Naive thymus-derived CD4-positive, alpha-beta T cell (primary cell): ENCODE measurements around the gene AP1S2. TPM values are rescaled to one million over a fixed set of nuclear protein-coding genes. Genes with fewer than 3 reads are reported as not detected.
"Not testable (repeated sequence)": the region's sequence is repeated elsewhere in the genome, so short reads cannot be mapped to it uniquely, and the experiment has no call there.

Source experiments
- ATAC-seq: fragments of 150-1000 bp; cut with Tn5 transposase; 2 replicates; pipeline ENCODE4 v1.10.0; 2021; ENCODE audit warnings: mild to moderate bottlenecking, moderate library complexity
- CTCF ChIA-PET: fragments of 350-600 bp; sonication (Branson Sonifier 250); formaldehyde crosslinking; loops from one replicate; lab custom pipeline; 2021; ENCODE audit warnings: antibody characterized with exemption; lab: Charles Lee
- POLR2A ChIA-PET: fragments of 350-600 bp; sonication (Branson Sonifier 250); formaldehyde crosslinking; loops from one replicate; lab custom pipeline; 2021; ENCODE audit warnings: antibody characterized with exemption, inconsistent platforms; lab: Charles Lee
- DNase-seq, 9 donors: peaks; one replicate each; pipeline versions ENCODE4 v3.0.0 to v3.0.0-alpha.2; 2020 to 2022; ENCODE audit warnings: mixed read lengths in 1 of 9
- H3K27ac ChIP-seq: one replicate; pipeline ENCODE4 v1.7.0; 2013; ENCODE audit warnings: mild to moderate bottlenecking, low read depth, low read length, moderate library complexity
- H3K27me3 ChIP-seq, 2 donors: one replicate each; pipeline ENCODE4 v1.7.0; 2013; ENCODE audit warnings: low read length in 2 of 2, mild to moderate bottlenecking in 2 of 2, moderate library complexity in 2 of 2; ENCODE audit not compliant: control insufficient read depth in 2 of 2, insufficient read depth in 2 of 2
- H3K36me3 ChIP-seq, 3 experiments: 1 replicate in 2 of 3; 2 replicates in 1 of 3; pipeline ENCODE4 v1.7.0; 2013; ENCODE audit warnings: low read length in 3 of 3, mild to moderate bottlenecking in 3 of 3, moderate library complexity in 1 of 3; ENCODE audit not compliant: insufficient read depth in 3 of 3, control insufficient read depth in 2 of 3
- H3K4me1 ChIP-seq, 2 donors: one replicate each; pipeline ENCODE4 v1.7.0; 2013; ENCODE audit warnings: low read length in 2 of 2, mild to moderate bottlenecking in 2 of 2, moderate library complexity in 1 of 2; ENCODE audit not compliant: control insufficient read depth in 2 of 2, insufficient read depth in 2 of 2
- H3K4me3 ChIP-seq: 2 replicates; pipeline ENCODE4 v1.7.0; 2013; ENCODE audit warnings: mild to moderate bottlenecking, low read length
- H3K9me3 ChIP-seq, 3 experiments: 1 replicate in 2 of 3; 2 replicates in 1 of 3; pipeline ENCODE4 v1.7.0; 2013; ENCODE audit warnings: low read length in 3 of 3; ENCODE audit not compliant: control insufficient read depth in 2 of 3
- H3K27ac Mint-ChIP-seq, 9 donors: one replicate each; pipeline ENCODE4 v1.8.0; 2020 to 2022; ENCODE audit warnings: mixed read lengths in 9 of 9, mild to moderate bottlenecking in 8 of 9, moderate library complexity in 5 of 9, inconsistent platforms in 2 of 9
- H3K27me3 Mint-ChIP-seq, 5 donors: one replicate each; pipeline ENCODE4 v1.8.0; 2021 to 2022; ENCODE audit warnings: mixed read lengths in 5 of 5, mild to moderate bottlenecking in 1 of 5
- H3K36me3 Mint-ChIP-seq, 5 donors: one replicate each; pipeline ENCODE4 v1.8.0; 2020 to 2022; ENCODE audit warnings: mixed read lengths in 5 of 5, mild to moderate bottlenecking in 3 of 5, inconsistent platforms in 1 of 5
- H3K4me1 Mint-ChIP-seq, 7 donors: one replicate each; pipeline ENCODE4 v1.8.0; 2020 to 2022; ENCODE audit warnings: mixed read lengths in 7 of 7, mild to moderate bottlenecking in 3 of 7, inconsistent platforms in 1 of 7
- H3K4me3 Mint-ChIP-seq, 10 donors: one replicate each; pipeline ENCODE4 v1.8.0; 2020 to 2022; ENCODE audit warnings: mild to moderate bottlenecking in 10 of 10, mixed read lengths in 10 of 10, moderate library complexity in 6 of 10, inconsistent platforms in 2 of 10
- H3K9me3 Mint-ChIP-seq, 11 donors: one replicate each; pipeline ENCODE4 v1.8.0; 2020 to 2022; ENCODE audit warnings: mixed read lengths in 11 of 11, mild to moderate bottlenecking in 4 of 11, inconsistent platforms in 1 of 11, moderate library complexity in 1 of 11
- intact Hi-C, 2 donors: fragments of 100-400 bp; cut with micrococcal nuclease; formaldehyde crosslinking; loops; one replicate each; pipeline ENCODE4 v1.15.1; 2023
- polyA plus RNA-seq, 2 donors: library from polyadenylated mRNA; unstranded; fragments of 300-500 nt; fragmentation: Illumina TruSeq; gene quantifications; one replicate each; pipeline ENCODE4 v1.2.3, GENCODE V29; 2021
- total RNA-seq, 6 experiments: library from RNA in 5 of 6; stranded (reverse) in 5 of 6; gene quantifications; 1 replicate in 5 of 6; 2 replicates in 1 of 6; pipeline ENCODE4 v1.2.3 and lab custom pipeline; 2021 to 2026

The AP1S2 gene
- total and polyA plus RNA-seq, 7 experiments from 2014 or later = 21.2 to 75.8 (median 25.4) TPM

DNA sequence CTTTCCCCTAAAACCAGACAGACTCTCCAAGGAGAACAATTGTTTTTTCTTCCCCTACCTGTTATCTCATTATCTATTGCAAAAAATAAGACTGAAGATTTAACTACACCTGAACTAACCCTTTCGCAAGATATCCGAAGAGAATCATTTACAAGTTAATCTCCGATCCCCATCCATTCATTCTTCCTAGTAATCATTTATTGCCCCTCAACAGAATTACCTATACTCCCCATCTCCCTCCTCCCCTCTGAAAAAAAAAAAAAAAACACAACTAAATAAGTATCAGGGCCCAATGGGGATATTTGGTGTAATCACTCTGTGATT, 28.9 kb upstream of the AP1S2 start:
- CTCF ChIA-PET = no interaction called here
- intact Hi-C loops = no loop called here
- Mint-ChIP-seq H3K27ac (no peak overlapping the region), H3K27me3 (peaks cover 0 to 3% (median 0%) of the 10 kb centered on the region in 5 donors), H3K4me1 (peaks cover 0 to 17% (median 5%) of the 10 kb centered on the region in 7 donors), H3K4me3 (no peak overlapping the region), H3K9me3 (peaks cover 0 to 12% (median 8%) of the 10 kb centered on the region in 11 donors), H3K36me3 (peaks cover 0 to 8% (median 0%) of the 10 kb centered on the region in 5 donors)
- POLR2A ChIA-PET = no interaction called here
- H3K4me3 ChIP-seq = no peak overlapping the region
- no peaks in the 10 kb centered on the region for H3K4me1 ChIP-seq
- no peak overlapping the region for H3K27ac ChIP-seq
- no peaks in the 10 kb centered on the region for H3K9me3 ChIP-seq
- ATAC-seq (no peak), DNase-seq (no peak)
- H3K27me3 ChIP-seq = no peaks in the 10 kb centered on the region
- no peaks in the 10 kb centered on the region for H3K36me3 ChIP-seq

DNA sequence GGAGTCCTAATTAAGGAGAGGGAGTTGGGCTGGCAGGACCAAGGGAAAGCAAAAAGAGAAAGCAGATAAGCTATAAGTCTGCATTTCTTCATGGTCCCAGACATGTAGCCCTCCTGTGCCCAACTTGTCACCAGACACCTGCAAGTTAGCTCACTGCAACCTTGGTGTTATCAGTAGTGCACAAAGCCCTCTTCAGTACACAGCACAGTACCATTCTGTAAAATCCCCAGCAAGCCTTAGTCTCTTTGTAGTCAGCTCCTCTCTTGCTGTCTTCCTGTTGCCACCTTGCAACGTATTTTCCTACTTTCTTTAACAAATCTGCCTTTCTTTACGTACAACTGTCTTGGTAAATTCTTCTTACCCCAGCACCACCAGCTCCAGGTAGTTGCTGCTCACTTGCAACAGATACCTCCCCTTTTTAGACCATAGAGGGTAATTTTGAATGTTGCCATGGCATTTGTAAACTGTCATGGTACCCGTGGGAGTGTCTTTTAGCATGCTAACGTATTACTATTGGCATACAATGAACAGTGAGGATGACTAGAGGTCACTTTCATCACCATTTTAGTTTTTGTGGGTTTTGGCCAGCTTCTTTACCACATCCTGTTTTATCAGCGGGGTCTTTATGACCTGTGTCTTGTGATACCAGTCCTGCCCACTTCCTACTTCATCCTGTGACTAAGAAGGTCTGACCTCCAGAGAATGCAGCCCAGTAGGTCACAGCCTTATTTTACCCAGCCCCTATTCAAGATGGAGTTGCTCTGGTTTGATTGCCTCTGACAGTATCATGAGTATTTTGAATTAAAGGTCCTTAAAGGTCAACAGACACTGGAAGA, 28.3 kb upstream of the AP1S2 start:
- H3K27me3 ChIP-seq = no peaks in the 10 kb centered on the region
- DNase-seq (no peak), ATAC-seq (peak; percentile 75)
- H3K36me3 ChIP-seq = no peaks in the 10 kb centered on the region
- H3K4me3 ChIP-seq = no peak overlapping the region
- no peaks in the 10 kb centered on the region for H3K4me1 ChIP-seq
- H3K27ac Mint-ChIP-seq = peak overlapping the region in 1 of 9 donors; percentile 53
- H3K27me3 Mint-ChIP-seq = peaks cover 0 to 3% (median 0%) of the 10 kb centered on the region in 5 donors
- intact Hi-C loops = no loop called here
- no peaks in the 10 kb centered on the region for H3K9me3 ChIP-seq
- H3K27ac ChIP-seq = no peak overlapping the region
- ChIA-PET POLR2A (no interaction called here), CTCF (no interaction called here)
- H3K4me3 Mint-ChIP-seq = peak overlapping the region in 6 of 10 donors; percentile 6 to 60 (median 34)
- peaks cover 0 to 12% (median 8%) of the 10 kb centered on the region in 11 donors for H3K9me3 Mint-ChIP-seq
- H3K36me3 Mint-ChIP-seq = peaks cover 0 to 8% (median 0%) of the 10 kb centered on the region in 5 donors
- peaks cover 0 to 17% (median 5%) of the 10 kb centered on the region in 7 donors for H3K4me1 Mint-ChIP-seq

DNA sequence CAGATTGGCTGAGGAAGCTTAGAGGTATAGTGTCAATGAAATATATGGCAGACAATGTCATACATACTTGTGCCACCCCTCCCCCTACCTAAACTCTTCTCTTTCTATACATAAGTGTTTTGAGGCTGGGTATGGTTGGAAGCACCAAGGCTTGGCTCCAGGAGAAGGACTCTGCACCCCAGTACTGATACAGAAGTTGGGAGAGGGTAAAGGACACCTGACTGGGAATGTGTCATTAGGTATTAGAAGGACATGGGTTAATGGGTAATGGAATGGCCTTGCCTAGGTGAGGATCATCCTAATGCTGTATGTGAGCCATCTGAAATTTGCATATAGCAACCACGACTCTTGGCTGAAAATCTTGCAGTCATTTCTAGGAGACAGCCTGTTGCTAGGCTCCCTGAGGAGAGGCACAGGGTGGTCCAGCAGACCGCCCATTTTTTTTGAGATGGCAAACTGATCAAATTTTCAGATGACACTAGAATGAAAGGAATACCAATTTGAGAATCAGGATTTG, 26.8 kb upstream of the AP1S2 start:
- Histone ChIP-seq H3K4me3 (no peak overlapping the region), H3K27me3 (no peaks in the 10 kb centered on the region), H3K36me3 (no peaks in the 10 kb centered on the region), H3K4me1 (no peaks in the 10 kb centered on the region), H3K9me3 (no peaks in the 10 kb centered on the region), H3K27ac (no peak overlapping the region)
- ChIA-PET CTCF (no interaction called here), POLR2A (no interaction called here)
- intact Hi-C loops = no loop called here
- Mint-ChIP-seq H3K4me3 (no peak overlapping the region), H3K9me3 (peaks cover 0 to 12% (median 8%) of the 10 kb centered on the region in 11 donors), H3K27ac (no peak overlapping the region), H3K27me3 (peaks cover 0 to 3% (median 0%) of the 10 kb centered on the region in 5 donors), H3K4me1 (peaks cover 0 to 17% (median 5%) of the 10 kb centered on the region in 7 donors), H3K36me3 (peaks cover 0 to 8% (median 0%) of the 10 kb centered on the region in 5 donors)
- DNase-seq = no peak
- no peak for ATAC-seq

DNA sequence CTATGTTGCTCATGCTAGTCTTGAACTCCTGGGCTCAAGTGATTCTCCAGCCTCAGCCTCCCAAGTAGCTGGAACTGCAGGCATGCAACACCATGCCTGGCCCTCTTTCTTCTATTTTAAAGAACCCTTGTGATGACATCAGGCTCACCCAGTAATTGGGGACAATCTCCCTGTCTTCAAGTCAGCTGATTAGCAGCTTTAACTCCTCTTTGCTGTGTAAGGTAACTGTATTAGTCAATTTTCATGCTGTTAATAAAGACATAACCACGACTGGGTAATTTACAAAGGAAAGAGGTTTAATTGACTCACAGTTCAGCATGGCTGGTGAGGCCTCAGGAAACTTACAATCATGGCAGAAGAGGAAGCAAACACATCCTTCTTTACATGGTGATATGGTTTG, 23.3 kb upstream of the AP1S2 start:
- H3K27ac Mint-ChIP-seq, H3K4me1 ChIP-seq, CTCF ChIA-PET, H3K27ac ChIP-seq, H3K27me3 Mint-ChIP-seq, H3K4me3 ChIP-seq, H3K36me3 Mint-ChIP-seq, H3K9me3 ChIP-seq, H3K36me3 ChIP-seq, H3K4me3 Mint-ChIP-seq, POLR2A ChIA-PET, ATAC-seq, intact Hi-C loops, H3K27me3 ChIP-seq, DNase-seq: not testable (repeated sequence)
- peaks cover 0 to 17% (median 10%) of the 10 kb centered on the region in 7 donors for H3K4me1 Mint-ChIP-seq
- peaks cover 0 to 11% (median 6%) of the 10 kb centered on the region in 11 donors for H3K9me3 Mint-ChIP-seq

DNA sequence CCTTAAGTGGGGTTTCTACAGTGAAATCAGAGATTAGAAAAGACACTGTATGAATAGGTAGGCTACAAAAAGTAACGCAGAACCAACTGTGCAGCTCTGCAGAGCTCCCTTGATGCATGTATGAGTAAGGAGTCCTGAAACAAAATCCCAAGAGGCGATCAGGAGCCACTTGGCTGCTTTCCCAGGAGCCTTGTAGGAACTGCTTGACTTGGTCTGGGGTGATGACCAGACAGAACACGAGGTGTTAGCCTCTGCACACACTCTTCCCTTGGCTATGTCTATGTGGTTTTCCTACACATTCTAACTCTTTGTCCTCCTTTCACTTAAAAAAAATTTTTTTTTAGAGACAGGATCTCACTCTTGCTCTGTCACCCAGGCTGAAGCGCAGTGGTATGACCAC, 22.8 kb upstream of the AP1S2 start:
- peaks cover 0 to 11% (median 6%) of the 10 kb centered on the region in 11 donors for H3K9me3 Mint-ChIP-seq
- H3K4me1 ChIP-seq = no peaks in the 10 kb centered on the region
- no peak for ATAC-seq
- H3K27me3 ChIP-seq = no peaks in the 10 kb centered on the region
- H3K27ac Mint-ChIP-seq = no peak overlapping the region
- no peak overlapping the region for H3K27ac ChIP-seq
- no peaks in the 10 kb centered on the region for H3K36me3 ChIP-seq
- intact Hi-C loops = no loop called here
- H3K4me3 ChIP-seq = no peak overlapping the region
- ChIA-PET POLR2A (no interaction called here), CTCF (no interaction called here)
- H3K9me3 ChIP-seq = no peaks in the 10 kb centered on the region
- H3K4me1 Mint-ChIP-seq = peaks cover 0 to 12% (median 7%) of the 10 kb centered on the region in 7 donors
- H3K36me3 Mint-ChIP-seq = peaks cover 0 to 8% (median 0%) of the 10 kb centered on the region in 5 donors
- H3K27me3 Mint-ChIP-seq = no peaks in the 10 kb centered on the region
- no peak overlapping the region for H3K4me3 Mint-ChIP-seq
- no peak for DNase-seq

DNA sequence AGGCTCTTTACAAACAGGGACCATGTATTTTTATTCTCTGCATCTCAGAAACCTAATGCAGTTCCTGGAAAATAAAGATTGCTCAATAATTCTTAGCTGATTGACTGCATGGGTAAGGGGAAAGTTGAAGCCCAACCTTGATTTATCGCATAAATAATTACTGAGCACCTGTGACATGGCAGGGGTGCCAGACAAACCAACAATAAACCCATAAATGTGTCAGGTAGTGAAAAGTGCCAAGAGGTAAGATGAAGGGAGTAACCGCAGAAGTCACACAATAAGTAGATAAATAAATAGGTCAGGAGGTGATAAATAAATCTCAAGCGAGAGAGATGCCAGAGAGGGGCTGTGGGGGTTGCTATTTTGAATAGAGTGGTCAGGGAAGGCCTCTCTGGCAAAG, 20.1 kb upstream of the AP1S2 start:
- no peaks in the 10 kb centered on the region for H3K27me3 ChIP-seq
- no peaks in the 10 kb centered on the region for H3K9me3 ChIP-seq
- no peak overlapping the region for H3K27ac ChIP-seq
- Mint-ChIP-seq H3K27ac (peak overlapping the region in 1 of 9 donors; percentile 19), H3K9me3 (peaks cover 0 to 5% (median 0%) of the 10 kb centered on the region in 11 donors), H3K4me1 (peaks cover 0 to 9% (median 6%) of the 10 kb centered on the region in 7 donors), H3K36me3 (no peaks in the 10 kb centered on the region), H3K4me3 (no peak overlapping the region), H3K27me3 (peaks cover 0 to 3% (median 0%) of the 10 kb centered on the region in 5 donors)
- ChIA-PET POLR2A (no interaction called here), CTCF (no interaction called here)
- no peak overlapping the region for H3K4me3 ChIP-seq
- DNase-seq (no peak), ATAC-seq (no peak)
- H3K4me1 ChIP-seq = no peaks in the 10 kb centered on the region
- intact Hi-C loops = no loop called here
- no peaks in the 10 kb centered on the region for H3K36me3 ChIP-seq
